Pancreas (tissue), 10 donors: ENCODE measurements around the gene ZSCAN31. TPM values are rescaled to one million over a fixed set of nuclear protein-coding genes. Genes with fewer than 3 reads are reported as not detected.

Experiments used
- ATAC-seq, 4 donors: fragments of 200-7000 bp; cut with Tn5 transposase; one replicate each; pipeline versions ENCODE4 v1.8.0 to v1.9.1; 2020; ENCODE audit warnings: mild to moderate bottlenecking in 4 of 4, moderate library complexity in 4 of 4
- DNase-seq, 6 donors: peaks; one replicate each; pipeline ENCODE4 v3.0.0-alpha.2; 2020
- FAIRE-seq: peaks from 2 replicates; lab custom pipeline; 2012; peaks lifted over from hg19 to GRCh38; lab: Jason Lieb, UNC
- H3K27ac ChIP-seq, 4 donors: fragments of 200-600 bp; sonication (generic); 1 replicate in 3 of 4; 2 replicates in 1 of 4; pipeline versions ENCODE4 v1.5.0 to v1.8.0; 2020
- H3K27me3 ChIP-seq, 4 donors: fragments of 200-600 bp; one replicate each; pipeline ENCODE4 v1.8.0; 2021
- H3K36me3 ChIP-seq, 3 donors: fragments of 200-600 bp; sonication (generic) in 1 of 3; one replicate each; pipeline versions ENCODE4 v1.5.0 to v1.8.0; 2020 to 2021
- H3K4me1 ChIP-seq, 3 donors: fragments of 200-600 bp; one replicate each; pipeline ENCODE4 v1.8.0; 2021
- H3K4me3 ChIP-seq, 4 donors: fragments of 200-600 bp; sonication (generic) in 2 of 4; one replicate each; pipeline versions ENCODE4 v1.5.0 to v1.8.0; 2020 to 2021
- H3K9me3 ChIP-seq, 4 donors: fragments of 200-600 bp; one replicate each; pipeline ENCODE4 v1.8.0; 2021
- WGBS, 2 donors: extraction: QIAGEN DNeasy Blood & Tissue Kit; methylation state at CpG; one replicate each; pipeline ENCODE4 v1.1.7; 2013; 5-methylcytosine and 5-hydroxymethylcytosine counted together
- intact Hi-C, 3 donors: fragments of 100-400 bp; cut with DNase I; formaldehyde crosslinking; loops; one replicate each; pipeline versions ENCODE4 v1.11.1 to v1.14.2; 2022
- polyA plus RNA-seq, 2 donors: library from polyadenylated mRNA; stranded (reverse); fragments of 200-250 nt; gene quantifications; one replicate each; pipeline ENCODE4 v1.2.3, GENCODE V29; 2013
- total RNA-seq, 6 donors: library from RNA; stranded (reverse); fragmentation: NEBNext Ultra II Directional in 4 of 6; extraction: Animal tissue kit (Norgen Biotek cat#: 25700) in 4 of 6; gene quantifications; one replicate each; pipeline versions ENCODE4 v1.2.1 to v1.2.4, GENCODE V29; 2021 to 2023
- TF ChIP-seq, protein P1 (sequence below), 4 donors: fragments of 200-600 bp; sonication (generic) in 3 of 4; IDR thresholded peaks; one replicate each; pipeline versions ENCODE4 v1.5.0 to v1.8.0; 2021; ENCODE audit warnings: antibody characterized with exemption in 4 of 4
- donor health status: healthy with polysubstance abuse.
- donor health status: DM: no; HTN: no; CAD: no; lungs with moderate emphysema.
- donor health status: DM: no; HTN: no; CAD: no.
- donor health status: control.
- donor health status: control.
- donor health status: Bipolar disorder and iron deficiency.
- donor health status: DM: yes; HTN: yes; CAD: no.
- donor health status: DM: no; HTN: no; CAD: no.
- donor health status: DM: no; HTN: no; CAD: no.
- donor health status: DM: yes; HTN: yes; CAD: no.

Gene ZSCAN31
- total RNA-seq (10 to 100 TPM in 1 of 6 donors, 1 to 10 TPM in 5; 4.4 to 13.2 (median 7.4) TPM), polyA plus RNA-seq (10 to 100 TPM in 1 of 2 donors, 1 to 10 TPM in 1; 6.3 to 10.5 TPM)

DNA sequence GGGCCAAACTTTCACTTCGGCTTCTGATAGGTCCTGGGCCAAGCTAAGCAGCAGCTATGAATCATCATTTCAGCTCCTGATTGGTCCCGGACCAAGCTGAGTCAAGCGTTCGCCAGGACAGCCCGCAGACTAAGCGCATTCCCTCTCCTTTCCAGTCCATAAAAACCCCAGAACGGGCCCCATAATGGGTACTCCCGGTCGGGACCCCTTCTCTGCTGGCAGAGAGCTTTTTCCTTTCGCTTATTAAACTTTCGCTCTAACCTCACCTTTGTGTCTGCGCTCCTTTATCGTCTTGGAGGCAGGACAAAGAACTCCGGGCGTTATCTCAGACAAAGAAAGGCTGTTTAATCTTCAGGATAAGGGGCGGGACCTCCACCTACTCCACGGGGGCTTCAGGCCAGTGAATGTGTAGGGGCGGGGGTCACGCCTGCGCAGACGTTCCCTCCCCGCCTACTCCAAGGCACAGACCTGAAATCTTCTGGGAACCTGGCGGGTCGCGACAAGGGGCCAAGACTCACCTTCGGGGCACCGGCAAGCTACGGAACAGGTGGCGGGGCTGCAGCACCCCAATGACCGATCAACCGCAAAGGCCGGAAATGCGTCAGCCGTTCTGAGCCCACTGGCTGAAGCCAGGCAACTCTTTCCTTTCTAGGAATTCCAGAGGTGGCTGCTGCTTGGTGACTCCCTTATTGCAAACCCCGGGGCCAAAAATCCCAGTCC lies at the start of gene ZSCAN31:
ZSCAN31 (minus strand) TSS at position 585 of the 720 bp plus-strand sequence. CDS start 6,465 bp downstream, outside the sequence.
- Histone ChIP-seq H3K27ac (peak within 1 kb of the TSS; percentile 96 to 98 (median 97)), H3K27me3 (no peaks in the 10 kb centered on the region), H3K9me3 (no peaks in the 10 kb centered on the region), H3K4me1 (peaks cover 0 to 6% (median 5%) of the 10 kb centered on the region in 3 donors), H3K36me3 (no peaks in the 10 kb centered on the region), H3K4me3 (peak within 1 kb of the TSS; percentile 31 to 63 (median 48))
- ATAC-seq (peak; percentile 92 to 97 (median 94)), DNase-seq (peak; percentile 85 to 98 (median 97)), FAIRE-seq (peak; percentile 98)
- intact Hi-C loops, result no loop called here
- TF ChIP-seq, protein P1, sequence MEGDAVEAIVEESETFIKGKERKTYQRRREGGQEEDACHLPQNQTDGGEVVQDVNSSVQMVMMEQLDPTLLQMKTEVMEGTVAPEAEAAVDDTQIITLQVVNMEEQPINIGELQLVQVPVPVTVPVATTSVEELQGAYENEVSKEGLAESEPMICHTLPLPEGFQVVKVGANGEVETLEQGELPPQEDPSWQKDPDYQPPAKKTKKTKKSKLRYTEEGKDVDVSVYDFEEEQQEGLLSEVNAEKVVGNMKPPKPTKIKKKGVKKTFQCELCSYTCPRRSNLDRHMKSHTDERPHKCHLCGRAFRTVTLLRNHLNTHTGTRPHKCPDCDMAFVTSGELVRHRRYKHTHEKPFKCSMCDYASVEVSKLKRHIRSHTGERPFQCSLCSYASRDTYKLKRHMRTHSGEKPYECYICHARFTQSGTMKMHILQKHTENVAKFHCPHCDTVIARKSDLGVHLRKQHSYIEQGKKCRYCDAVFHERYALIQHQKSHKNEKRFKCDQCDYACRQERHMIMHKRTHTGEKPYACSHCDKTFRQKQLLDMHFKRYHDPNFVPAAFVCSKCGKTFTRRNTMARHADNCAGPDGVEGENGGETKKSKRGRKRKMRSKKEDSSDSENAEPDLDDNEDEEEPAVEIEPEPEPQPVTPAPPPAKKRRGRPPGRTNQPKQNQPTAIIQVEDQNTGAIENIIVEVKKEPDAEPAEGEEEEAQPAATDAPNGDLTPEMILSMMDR (IDR thresholded peaks at IDR 0.05), result no peak
- 0% methylated on average over 35 of the region's 35 CpGs for WGBS, 2 donors

DNA sequence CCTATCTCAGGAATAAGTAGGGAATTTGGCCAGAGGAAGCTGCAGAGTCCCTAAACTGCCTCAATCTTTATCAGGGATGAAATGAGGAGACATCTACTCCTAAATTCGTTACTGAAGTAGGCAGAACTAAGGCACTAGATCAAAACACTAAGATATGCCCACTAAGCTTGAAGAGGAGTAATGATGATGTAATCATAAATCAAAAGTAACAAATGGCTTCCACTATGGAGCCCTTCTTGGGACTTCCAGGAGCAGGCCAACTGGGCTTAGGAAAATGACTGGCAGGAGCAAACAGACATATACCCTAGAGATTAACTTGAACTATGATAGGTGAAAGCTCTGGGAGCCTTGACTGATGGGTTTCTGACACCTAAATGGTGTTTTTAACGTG lies 48.2 kb upstream of the ZSCAN31 start:
- TF ChIP-seq, protein P1 (IDR thresholded peaks at IDR 0.05), result no peak
- Histone ChIP-seq H3K27me3 (no peaks in the 10 kb centered on the region), H3K9me3 (no peaks in the 10 kb centered on the region), H3K27ac (peak overlapping the region in 1 of 4 donors; percentile 57), H3K4me3 (no peak overlapping the region), H3K4me1 (peaks cover 3 to 11% (median 4%) of the 10 kb centered on the region in 3 donors), H3K36me3 (peaks cover 0 to 12% (median 0%) of the 10 kb centered on the region in 3 donors)
- ATAC-seq (no peak), FAIRE-seq (no peak), DNase-seq (no peak)
- 46 to 63% methylated on average over 2 of the region's 2 CpGs for WGBS, 2 donors
- intact Hi-C loops, result no loop called here

DNA sequence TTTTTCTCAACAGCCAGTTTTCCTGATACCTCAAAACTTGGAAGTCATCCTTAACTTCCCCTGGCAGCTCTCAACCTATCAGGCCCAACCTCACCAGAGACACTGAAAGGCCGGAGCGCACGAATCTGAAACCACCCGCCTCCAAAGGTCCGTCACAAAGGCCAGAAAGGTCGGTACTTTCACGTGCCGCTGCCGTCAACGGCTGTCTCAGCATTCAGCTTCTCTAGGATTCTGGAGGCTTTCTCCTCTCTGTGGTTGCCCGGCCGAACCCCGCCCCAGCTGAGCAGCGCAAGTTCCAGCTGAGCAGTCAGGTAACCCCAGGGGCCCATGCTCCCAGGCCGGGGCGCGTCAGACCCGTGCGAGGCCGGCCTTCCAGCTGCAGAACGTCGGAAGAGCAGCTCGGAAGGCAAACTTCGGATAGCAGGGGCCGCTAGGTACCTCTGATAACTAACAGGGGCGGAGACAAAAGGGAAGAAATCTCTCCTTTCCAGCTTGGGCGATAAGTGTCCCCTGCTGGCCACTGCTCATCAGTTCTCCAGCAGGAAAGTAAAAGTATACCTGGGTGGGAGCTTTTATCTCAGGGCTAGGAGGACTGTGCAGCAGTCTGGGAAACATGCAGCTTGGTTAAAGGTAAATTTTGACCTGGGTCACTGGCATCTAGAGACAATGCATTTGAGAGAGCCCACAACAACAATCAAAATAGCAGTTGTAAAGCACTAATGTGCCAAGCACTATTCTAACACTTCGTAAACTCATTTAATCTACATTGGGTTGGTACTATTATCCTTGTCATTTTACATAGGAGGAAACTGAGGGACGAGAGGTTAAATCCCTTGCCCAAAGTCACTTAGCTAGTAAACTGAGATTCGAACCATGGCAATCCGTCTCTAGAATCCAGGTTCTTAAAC lies 47.5 kb upstream of the ZSCAN31 start:
- WGBS, 2 donors, result 10 to 11% methylated on average over 31 of the region's 31 CpGs
- Histone ChIP-seq H3K27me3 (no peaks in the 10 kb centered on the region), H3K4me1 (peaks cover 3 to 11% (median 4%) of the 10 kb centered on the region in 3 donors), H3K27ac (peak overlapping the region; percentile 22 to 76 (median 52)), H3K4me3 (peak overlapping the region; percentile 18 to 55 (median 44)), H3K9me3 (peaks cover 0 to 5% (median 0%) of the 10 kb centered on the region in 4 donors), H3K36me3 (peaks cover 0 to 12% (median 0%) of the 10 kb centered on the region in 3 donors)
- intact Hi-C loops, result no loop called here
- peak; percentile 83 to 93 (median 85) for DNase-seq
- peak; percentile 66 for FAIRE-seq
- ATAC-seq, result peak; percentile 99
- TF ChIP-seq, protein P1 (IDR thresholded peaks at IDR 0.05), result peak in 3 of 4 donors; percentile 26 to 42 (median 29)

DNA sequence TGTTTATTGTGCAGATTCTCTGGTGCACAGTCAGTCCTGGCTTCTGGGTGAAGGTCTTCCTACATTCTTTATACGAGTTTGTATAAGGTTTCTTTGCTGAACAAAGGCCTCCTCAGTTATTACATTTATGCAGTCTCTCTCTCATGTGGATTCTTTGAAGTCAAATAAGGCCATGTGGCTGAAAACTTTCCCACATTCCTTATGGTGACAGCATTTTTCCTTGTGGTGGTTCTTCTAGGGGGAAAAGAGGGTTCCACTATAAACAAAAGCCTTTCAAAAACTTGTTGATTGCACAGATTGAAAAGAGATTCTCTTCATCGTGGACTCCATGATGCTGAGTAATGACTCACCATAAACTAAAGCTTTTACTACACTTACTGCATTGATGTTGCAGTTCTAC lies 44.4 kb upstream of the ZSCAN31 start:
- Histone ChIP-seq H3K27me3 (no peaks in the 10 kb centered on the region), H3K4me3 (no peak overlapping the region), H3K4me1 (peaks cover 3 to 11% (median 4%) of the 10 kb centered on the region in 3 donors), H3K9me3 (peaks cover 0 to 8% (median 0%) of the 10 kb centered on the region in 4 donors), H3K36me3 (peaks cover 0 to 8% (median 0%) of the 10 kb centered on the region in 3 donors), H3K27ac (no peak overlapping the region)
- WGBS, 2 donors, result 87 to 89% methylated on average over 2 of the region's 2 CpGs
- ATAC-seq (no peak), FAIRE-seq (no peak), DNase-seq (no peak)
- intact Hi-C loops, result no loop called here
- TF ChIP-seq, protein P1 (IDR thresholded peaks at IDR 0.05), result no peak
